SH-SY5Y (cell line): ENCODE data around the gene MTX1.

Source experiments
- GATA2 ChIP-seq: IDR thresholded peaks from 2 replicates; pipeline ENCODE4 v1.6.1; 2011; ENCODE audit warnings: mild to moderate bottlenecking, low read depth, low read length
- GATA3 ChIP-seq: IDR thresholded peaks from 2 replicates; pipeline ENCODE4 v1.6.1; 2011; ENCODE audit warnings: low read depth, mild to moderate bottlenecking, low read length, moderate library complexity

GRCh38 chr1:155177918-155178281, 30.6 kb upstream of the MTX1 start:
- TF ChIP-seq GATA3 (no peak), GATA2 (no peak)
